HCT116 (cell line): ENCODE data around the gene TAF1B. TPM values are rescaled to one million over a fixed set of nuclear protein-coding genes. Genes with fewer than 3 reads are reported as not detected.

Experiments used
- ATAC-seq: fragments of 200-7000 bp; cut with Tn5 transposase; 2 replicates; pipeline ENCODE4 v1.9.1; 2020; ENCODE audit warnings: mild to moderate bottlenecking, moderate library complexity
- BruUV-seq: library from RNA; stranded (reverse); fragments of 400-500 nt; replicated peaks from 2 replicates; lab custom pipeline; 2021; lab: Mats Ljungman, UMichigan
- CTCF ChIA-PET: fragments of 300-600 bp; sonication (Branson Sonifier 250); formaldehyde crosslinking; loops from one replicate; lab custom pipeline; 2021; ENCODE audit warnings: antibody characterized with exemption; lab: Charles Lee
- POLR2A ChIA-PET: fragments of 300-600, 350-600 bp; sonication (Branson Sonifier 250); formaldehyde crosslinking; loops from one replicate; lab custom pipeline; 2021; ENCODE audit warnings: antibody characterized with exemption; lab: Charles Lee
- RAD21 ChIA-PET, 2 experiments: fragments of 300-600 bp; sonication (Branson Sonifier 250); formaldehyde crosslinking; loops; one replicate each; lab custom pipeline; 2023; ENCODE audit warnings: low total read pairs in 2 of 2; ENCODE audit not compliant: uncharacterized antibody in 2 of 2, unreplicated experiment in 2 of 2, low non-redundant PET in 1 of 2; lab: Charles Lee
- DNase-seq: peaks from one replicate; pipeline ENCODE4 v3.0.0-alpha.2; 2010; ENCODE audit warnings: low read depth, low spot score
- H2AFZ ChIP-seq: fragments of 200-600 bp; shearing (Covaris generic), sonication (generic); 2 replicates; pipeline ENCODE4 v1.6.1; 2017; ENCODE audit warnings: low read depth, mixed run types, mixed read lengths, antibody characterized with exemption, low read length; ENCODE audit not compliant: poor library complexity, severe bottlenecking
- H3K27ac ChIP-seq: 2 replicates; pipeline ENCODE4 v1.5.1; 2012; ENCODE audit warnings: low read depth, low read length
- H3K27me3 ChIP-seq: fragments of 200-600 bp; sonication (generic); 2 replicates; pipeline ENCODE4 v1.6.1; 2016; ENCODE audit warnings: mixed run types, low read length, mixed read lengths; ENCODE audit not compliant: insufficient read depth
- H3K36me3 ChIP-seq, 2 experiments: fragments of 200-500 bp in 1 of 2; fragments of 200-600 bp in 1 of 2; sonication (Bioruptor generic) in 1 of 2; sonication (generic) in 1 of 2; 2 replicates each; pipeline versions ENCODE4 v1.5.1 to v1.6.1; 2014 to 2016; ENCODE audit warnings: low read length in 2 of 2, inconsistent platforms in 1 of 2, mixed read lengths in 1 of 2, mixed run types in 1 of 2; ENCODE audit not compliant: insufficient read depth in 2 of 2, control insufficient read depth in 1 of 2
- H3K4me1 ChIP-seq, 2 experiments: fragments of 200-600 bp in 1 of 2; sonication (generic) in 1 of 2; 2 replicates each; pipeline versions ENCODE4 v1.5.1 to v1.6.1; 2012 to 2017; ENCODE audit warnings: low read length in 2 of 2, inconsistent platforms in 1 of 2, mild to moderate bottlenecking in 1 of 2, mixed read lengths in 1 of 2, mixed run types in 1 of 2, moderate library complexity in 1 of 2; ENCODE audit not compliant: insufficient read depth in 2 of 2, control insufficient read depth in 1 of 2
- H3K4me2 ChIP-seq: fragments of 200-600 bp; sonication (generic); 2 replicates; pipeline ENCODE4 v1.6.1; 2017; ENCODE audit warnings: mixed run types, low read length, mixed read lengths
- H3K4me3 ChIP-seq, 2 experiments: fragments of 200-600 bp in 1 of 2; sonication (generic) in 1 of 2; replicated peaks in 1 of 2; 2 replicates each; pipeline ENCODE4 v1.5.1; 2011 to 2016; ENCODE audit warnings: low read length in 2 of 2, control low read depth in 1 of 2, low read depth in 1 of 2, mild to moderate bottlenecking in 1 of 2, mixed read lengths in 1 of 2, mixed run types in 1 of 2
- H3K79me2 ChIP-seq: fragments of 200-600 bp; sonication (generic); 2 replicates; pipeline ENCODE4 v1.6.1; 2017; ENCODE audit warnings: mild to moderate bottlenecking, mixed run types, low read length, moderate library complexity, mixed read lengths; ENCODE audit not compliant: insufficient read depth
- H3K9ac ChIP-seq: fragments of 200-600 bp; sonication (generic); 2 replicates; pipeline ENCODE4 v1.6.1; 2016; ENCODE audit warnings: low read length, mixed read lengths
- H3K9me2 ChIP-seq: fragments of 200-600 bp; sonication (generic), shearing (Covaris generic); 2 replicates; pipeline ENCODE4 v1.6.1; 2017; ENCODE audit warnings: mixed run types, mild to moderate bottlenecking, moderate library complexity; ENCODE audit not compliant: insufficient read depth
- H3K9me3 ChIP-seq, 2 experiments: fragments of 200-500 bp in 1 of 2; fragments of 200-600 bp in 1 of 2; sonication (Bioruptor generic) in 1 of 2; sonication (generic) in 1 of 2; 2 replicates each; pipeline ENCODE4 v1.6.1; 2014 to 2017; ENCODE audit warnings: low read length in 2 of 2, mixed read lengths in 2 of 2, inconsistent platforms in 1 of 2, low read depth in 1 of 2, mild to moderate bottlenecking in 1 of 2, mixed run types in 1 of 2, moderate library complexity in 1 of 2; ENCODE audit not compliant: control insufficient read depth in 1 of 2, insufficient read depth in 1 of 2
- H4K20me1 ChIP-seq: fragments of 200-600 bp; sonication (generic), shearing (Covaris generic); 2 replicates; pipeline ENCODE4 v1.6.1; 2017; ENCODE audit warnings: mixed run types, mild to moderate bottlenecking, moderate library complexity; ENCODE audit not compliant: insufficient read depth
- CBX3 ChIP-seq: IDR thresholded peaks from 2 replicates; pipeline ENCODE4 v1.6.1; 2012; ENCODE audit warnings: low read depth
- CEBPB ChIP-seq: IDR thresholded peaks from 2 replicates; pipeline ENCODE4 v1.6.1; 2012; ENCODE audit warnings: low read depth
- EGR1 ChIP-seq: IDR thresholded peaks from 2 replicates; pipeline ENCODE4 v1.6.1; 2012; ENCODE audit warnings: low read depth
- EZH2 ChIP-seq: fragments of 200-600 bp; sonication (generic); IDR thresholded peaks from 2 replicates; pipeline ENCODE4 v1.6.1; 2017; ENCODE audit warnings: antibody characterized with exemption, mixed run types
- EZH2phosphoT487 ChIP-seq: fragments of 200-600 bp; IDR thresholded peaks from 2 replicates; pipeline ENCODE4 v1.6.1; 2018; ENCODE audit warnings: antibody characterized with exemption, borderline replicate concordance
- FOSL1 ChIP-seq: IDR thresholded peaks from 2 replicates; pipeline ENCODE4 v1.6.1; 2012; ENCODE audit warnings: low read depth
- JUND ChIP-seq: IDR thresholded peaks from 2 replicates; pipeline ENCODE4 v1.6.1; 2012
- POLR2A ChIP-seq: IDR thresholded peaks from 2 replicates; pipeline ENCODE4 v1.7.0; 2011; ENCODE audit warnings: borderline replicate concordance; ENCODE audit not compliant: insufficient read depth, insufficient read length; ENCODE audit errors: extremely low read depth
- POLR2AphosphoS5 ChIP-seq: IDR thresholded peaks from 2 replicates; pipeline ENCODE4 v1.6.1; 2011; ENCODE audit warnings: mild to moderate bottlenecking, low read depth, low read length, moderate library complexity
- RAD21 ChIP-seq: IDR thresholded peaks from 2 replicates; pipeline ENCODE4 v1.6.1; 2012; ENCODE audit warnings: low read depth, mild to moderate bottlenecking
- SIN3A ChIP-seq: IDR thresholded peaks from 2 replicates; pipeline ENCODE4 v1.6.1; 2012; ENCODE audit warnings: low read depth
- SP1 ChIP-seq: IDR thresholded peaks from 2 replicates; pipeline ENCODE4 v1.6.1; 2012; ENCODE audit warnings: low read depth
- TCF7L2 ChIP-seq: IDR thresholded peaks from 2 replicates; pipeline ENCODE4 v1.7.0; 2011; ENCODE audit warnings: borderline replicate concordance, inconsistent platforms; ENCODE audit not compliant: insufficient read depth, insufficient read length; ENCODE audit errors: extremely low read depth
- YY1 ChIP-seq: IDR thresholded peaks from 2 replicates; pipeline ENCODE4 v1.6.1; 2011; ENCODE audit warnings: low read length, low read depth, moderate library complexity, mild to moderate bottlenecking; ENCODE audit not compliant: insufficient replicate concordance; ENCODE audit errors: extremely low read depth
- ZNF274 ChIP-seq: fragments of 200-500 bp; sonication (Bioruptor generic); IDR thresholded peaks from 2 replicates; pipeline ENCODE4 v1.6.1; 2014; ENCODE audit warnings: mild to moderate bottlenecking, low read depth, low read length, inconsistent platforms
- intact Hi-C: fragments of 100-400 bp; cut with micrococcal nuclease; formaldehyde crosslinking; loops from 2 replicates; pipeline ENCODE4 v1.10.0; 2022
- total RNA-seq: library from RNA; stranded (reverse); gene quantifications from one replicate; pipeline ENCODE4 v1.2.1, GENCODE V29; 2021; ENCODE audit not compliant: unreplicated experiment
- TF ChIP-seq, protein P1 (sequence below): IDR thresholded peaks from 2 replicates; pipeline ENCODE4 v1.6.1; 2012; ENCODE audit warnings: low read depth
- TF ChIP-seq, protein P2 (sequence below), 3 experiments: fragments of 200-600 bp in 1 of 3; sonication (generic) in 1 of 3; IDR thresholded peaks in 2 of 3; conservative IDR thresholded peaks in 1 of 3; 2 replicates each; pipeline ENCODE4 v1.5.1; 2012 to 2017; ENCODE audit warnings: low read depth in 2 of 3, low read length in 2 of 3, antibody characterized with exemption in 1 of 3, borderline replicate concordance in 1 of 3, control low read depth in 1 of 3, mild to moderate bottlenecking in 1 of 3, mixed read lengths in 1 of 3, mixed run types in 1 of 3, moderate library complexity in 1 of 3; ENCODE audit not compliant: insufficient read depth in 1 of 3
- TF ChIP-seq, protein P3 (sequence below): IDR thresholded peaks from 2 replicates; pipeline ENCODE4 v1.6.1; 2012
- TF ChIP-seq, protein P4 (sequence below): IDR thresholded peaks from 2 replicates; pipeline ENCODE4 v1.6.1; 2012

Gene TAF1B
- total RNA-seq, 1 experiment from 2014 or later = 27.9 TPM

DNA sequence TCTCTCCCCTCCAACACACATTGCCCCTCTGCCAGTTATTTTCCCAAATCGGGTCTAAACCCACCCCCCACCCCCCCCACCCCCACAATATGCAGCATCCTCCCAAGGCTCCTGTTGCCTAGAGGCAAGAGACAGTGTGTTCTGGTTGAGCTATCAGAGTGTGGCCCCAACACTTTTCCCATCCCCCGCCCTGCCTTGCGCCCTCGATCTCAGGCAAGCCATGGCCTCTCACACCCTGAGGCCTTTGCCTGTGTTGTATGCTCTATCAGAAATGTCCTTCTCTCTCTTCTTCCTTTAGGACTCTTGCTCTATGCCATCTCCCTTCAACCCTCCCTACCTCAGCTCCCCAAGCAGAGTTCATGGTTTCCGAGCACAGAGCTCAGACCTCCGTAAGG lies 98.7 kb downstream of the TAF1B start:
- Histone ChIP-seq H3K4me2 (no peak overlapping the region), H3K36me3 (no peaks in the 10 kb centered on the region), H3K9ac (no peak overlapping the region), H3K9me3 (no peaks in the 10 kb centered on the region), H3K9me2 (no peaks in the 10 kb centered on the region), H4K20me1 (no peaks in the 10 kb centered on the region), H3K4me1 (peaks cover 0 to 6% of the 10 kb centered on the region in 2 experiments; a peak in 2 of 4 replicates), H3K27ac (no peak overlapping the region), H3K4me3 (no peak overlapping the region), H3K79me2 (no peaks in the 10 kb centered on the region), H3K27me3 (no peaks in the 10 kb centered on the region), H2AFZ (no peak overlapping the region)
- ChIA-PET POLR2A (no interaction called here), RAD21 (no interaction called here), CTCF (no interaction called here)
- intact Hi-C loops = no loop called here
- no peak for ATAC-seq
- TF ChIP-seq SIN3A = no peak
- TF ChIP-seq, protein P1, sequence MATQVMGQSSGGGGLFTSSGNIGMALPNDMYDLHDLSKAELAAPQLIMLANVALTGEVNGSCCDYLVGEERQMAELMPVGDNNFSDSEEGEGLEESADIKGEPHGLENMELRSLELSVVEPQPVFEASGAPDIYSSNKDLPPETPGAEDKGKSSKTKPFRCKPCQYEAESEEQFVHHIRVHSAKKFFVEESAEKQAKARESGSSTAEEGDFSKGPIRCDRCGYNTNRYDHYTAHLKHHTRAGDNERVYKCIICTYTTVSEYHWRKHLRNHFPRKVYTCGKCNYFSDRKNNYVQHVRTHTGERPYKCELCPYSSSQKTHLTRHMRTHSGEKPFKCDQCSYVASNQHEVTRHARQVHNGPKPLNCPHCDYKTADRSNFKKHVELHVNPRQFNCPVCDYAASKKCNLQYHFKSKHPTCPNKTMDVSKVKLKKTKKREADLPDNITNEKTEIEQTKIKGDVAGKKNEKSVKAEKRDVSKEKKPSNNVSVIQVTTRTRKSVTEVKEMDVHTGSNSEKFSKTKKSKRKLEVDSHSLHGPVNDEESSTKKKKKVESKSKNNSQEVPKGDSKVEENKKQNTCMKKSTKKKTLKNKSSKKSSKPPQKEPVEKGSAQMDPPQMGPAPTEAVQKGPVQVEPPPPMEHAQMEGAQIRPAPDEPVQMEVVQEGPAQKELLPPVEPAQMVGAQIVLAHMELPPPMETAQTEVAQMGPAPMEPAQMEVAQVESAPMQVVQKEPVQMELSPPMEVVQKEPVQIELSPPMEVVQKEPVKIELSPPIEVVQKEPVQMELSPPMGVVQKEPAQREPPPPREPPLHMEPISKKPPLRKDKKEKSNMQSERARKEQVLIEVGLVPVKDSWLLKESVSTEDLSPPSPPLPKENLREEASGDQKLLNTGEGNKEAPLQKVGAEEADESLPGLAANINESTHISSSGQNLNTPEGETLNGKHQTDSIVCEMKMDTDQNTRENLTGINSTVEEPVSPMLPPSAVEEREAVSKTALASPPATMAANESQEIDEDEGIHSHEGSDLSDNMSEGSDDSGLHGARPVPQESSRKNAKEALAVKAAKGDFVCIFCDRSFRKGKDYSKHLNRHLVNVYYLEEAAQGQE = no peak
- TF ChIP-seq, protein P2, sequence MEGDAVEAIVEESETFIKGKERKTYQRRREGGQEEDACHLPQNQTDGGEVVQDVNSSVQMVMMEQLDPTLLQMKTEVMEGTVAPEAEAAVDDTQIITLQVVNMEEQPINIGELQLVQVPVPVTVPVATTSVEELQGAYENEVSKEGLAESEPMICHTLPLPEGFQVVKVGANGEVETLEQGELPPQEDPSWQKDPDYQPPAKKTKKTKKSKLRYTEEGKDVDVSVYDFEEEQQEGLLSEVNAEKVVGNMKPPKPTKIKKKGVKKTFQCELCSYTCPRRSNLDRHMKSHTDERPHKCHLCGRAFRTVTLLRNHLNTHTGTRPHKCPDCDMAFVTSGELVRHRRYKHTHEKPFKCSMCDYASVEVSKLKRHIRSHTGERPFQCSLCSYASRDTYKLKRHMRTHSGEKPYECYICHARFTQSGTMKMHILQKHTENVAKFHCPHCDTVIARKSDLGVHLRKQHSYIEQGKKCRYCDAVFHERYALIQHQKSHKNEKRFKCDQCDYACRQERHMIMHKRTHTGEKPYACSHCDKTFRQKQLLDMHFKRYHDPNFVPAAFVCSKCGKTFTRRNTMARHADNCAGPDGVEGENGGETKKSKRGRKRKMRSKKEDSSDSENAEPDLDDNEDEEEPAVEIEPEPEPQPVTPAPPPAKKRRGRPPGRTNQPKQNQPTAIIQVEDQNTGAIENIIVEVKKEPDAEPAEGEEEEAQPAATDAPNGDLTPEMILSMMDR (IDR thresholded peaks at IDR 0.05 in 2 of 3, conservative IDR thresholded peaks at IDR 0.05 in 1 of 3; ENCODE audit: borderline replicate concordance in 1 of 3, insufficient read depth in 1 of 3, low read depth in 2 of 3, low read length in 2 of 3) = no peak
- TF ChIP-seq FOSL1 = no peak
- TF ChIP-seq CBX3 = no peak
- no peak for TF ChIP-seq EGR1
- TF ChIP-seq JUND = no peak
- no peak for TF ChIP-seq RAD21
- no peak for TF ChIP-seq YY1
- TF ChIP-seq EZH2phosphoT487 = no peak
- no peak for TF ChIP-seq POLR2A
- TF ChIP-seq ZNF274 = no peak
- TF ChIP-seq, protein P3, sequence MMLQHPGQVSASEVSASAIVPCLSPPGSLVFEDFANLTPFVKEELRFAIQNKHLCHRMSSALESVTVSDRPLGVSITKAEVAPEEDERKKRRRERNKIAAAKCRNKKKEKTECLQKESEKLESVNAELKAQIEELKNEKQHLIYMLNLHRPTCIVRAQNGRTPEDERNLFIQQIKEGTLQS = no peak
- TF ChIP-seq, protein P4, sequence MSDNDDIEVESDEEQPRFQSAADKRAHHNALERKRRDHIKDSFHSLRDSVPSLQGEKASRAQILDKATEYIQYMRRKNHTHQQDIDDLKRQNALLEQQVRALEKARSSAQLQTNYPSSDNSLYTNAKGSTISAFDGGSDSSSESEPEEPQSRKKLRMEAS = no peak
- TF ChIP-seq EZH2 = no peak
- TF ChIP-seq CEBPB = no peak
- no peak for TF ChIP-seq SP1
- TF ChIP-seq TCF7L2 = no peak
- no peak for TF ChIP-seq POLR2AphosphoS5
- BruUV-seq = no TSS peak
- DNase-seq = no peak
